GM18858 (cell line): ENCODE measurements around the gene NALCN.
A peak's percentile ranks its signal among the peaks of the same experiment; 100 is the strongest.

ENCODE experiments used
- ATAC-seq: cut with Tn5 transposase; IDR thresholded peaks from one replicate; pipeline ENCODE4 v1.9.1; 2021; ENCODE audit not compliant: unreplicated experiment

NALCN gene

DNA sequence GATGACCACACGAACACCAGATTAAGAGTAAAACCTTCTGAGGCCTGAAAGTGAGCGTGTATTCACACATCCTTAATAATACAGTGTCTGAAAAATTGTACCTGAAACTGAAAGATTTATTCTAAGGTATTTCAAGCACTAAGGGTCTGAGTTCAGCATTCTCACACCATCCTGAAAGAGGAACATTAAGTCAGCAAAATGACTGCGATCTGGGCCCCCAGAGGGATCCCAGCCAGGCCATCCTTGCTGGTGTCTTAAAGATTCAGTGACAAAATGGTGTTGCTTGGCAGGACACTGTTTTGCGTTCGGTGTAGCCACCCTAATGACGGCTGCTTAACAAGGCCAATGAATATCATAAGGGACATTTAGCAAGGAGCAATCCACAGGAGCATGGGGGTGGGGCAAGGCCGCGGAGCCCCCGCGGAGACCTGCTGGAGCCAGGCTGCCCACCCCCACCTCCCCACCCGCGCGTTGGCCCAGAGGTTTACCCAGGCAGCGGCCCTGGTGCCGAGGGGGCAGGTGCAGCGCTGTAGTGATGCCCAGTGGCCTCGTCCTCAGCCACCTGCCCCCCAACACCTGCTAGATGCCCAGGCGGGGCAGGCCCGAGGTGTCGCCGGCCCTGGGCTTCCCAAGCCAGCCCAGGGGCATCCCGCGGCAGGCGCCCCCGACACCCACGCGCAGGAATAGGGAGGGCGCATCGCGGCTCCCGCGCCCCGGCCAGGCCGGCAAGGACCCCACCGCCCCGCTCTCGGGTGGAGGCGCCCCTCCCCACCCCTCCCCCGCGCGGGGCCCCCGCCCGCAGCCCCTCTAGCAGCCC is 742 bp downstream of the NALCN start:
- peak; percentile 72 for ATAC-seq

DNA sequence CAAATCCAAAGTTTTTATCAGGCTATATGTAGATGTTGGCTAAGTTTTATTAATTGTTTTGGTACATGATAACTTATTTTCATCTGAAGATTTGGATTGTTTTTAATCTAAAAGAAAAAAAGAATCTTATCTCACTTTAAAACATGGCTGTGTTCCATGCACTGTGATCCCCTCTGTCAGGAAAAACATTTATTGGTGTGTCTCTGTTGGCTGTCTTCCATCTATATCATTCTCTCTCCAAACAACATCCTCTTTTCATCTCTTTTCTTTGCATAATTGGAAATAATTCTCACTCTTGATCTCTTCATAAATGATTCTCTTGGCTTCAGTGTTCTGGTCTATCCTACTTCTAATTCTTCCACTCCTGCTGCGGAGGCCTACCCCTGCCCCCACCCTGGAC is 4.2 kb downstream of the NALCN start:
- no peak for ATAC-seq

DNA sequence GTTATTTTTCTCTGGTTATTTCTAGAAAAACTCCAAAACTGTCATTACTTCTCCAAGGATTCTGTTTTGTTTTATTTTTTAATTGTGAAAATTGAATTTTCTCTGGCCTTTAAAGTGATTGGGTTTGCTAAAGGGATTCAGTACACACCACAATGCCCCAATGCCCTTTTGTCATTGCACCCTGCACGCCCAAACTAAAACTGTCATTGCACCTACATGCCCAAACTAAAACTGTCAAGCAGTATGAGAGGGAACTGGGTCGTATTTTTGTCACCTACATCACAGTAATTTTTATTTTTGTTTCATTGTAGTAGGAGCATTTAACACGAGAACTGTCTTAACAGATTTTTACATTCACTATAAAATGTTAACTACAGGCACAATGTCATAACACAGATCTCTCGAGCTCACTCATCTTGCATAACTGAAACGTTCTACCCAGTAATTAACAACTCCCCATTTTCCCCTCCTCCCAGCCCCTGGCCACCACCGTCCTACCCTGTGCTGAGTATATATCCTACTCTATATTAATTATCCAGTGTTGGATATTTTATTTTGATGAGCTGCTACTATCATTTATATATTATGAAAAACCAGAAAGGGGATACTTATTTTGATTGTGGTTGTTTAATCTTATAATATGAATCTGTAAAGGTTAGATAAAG is 7.2 kb downstream of the NALCN start:
- no peak for ATAC-seq

DNA sequence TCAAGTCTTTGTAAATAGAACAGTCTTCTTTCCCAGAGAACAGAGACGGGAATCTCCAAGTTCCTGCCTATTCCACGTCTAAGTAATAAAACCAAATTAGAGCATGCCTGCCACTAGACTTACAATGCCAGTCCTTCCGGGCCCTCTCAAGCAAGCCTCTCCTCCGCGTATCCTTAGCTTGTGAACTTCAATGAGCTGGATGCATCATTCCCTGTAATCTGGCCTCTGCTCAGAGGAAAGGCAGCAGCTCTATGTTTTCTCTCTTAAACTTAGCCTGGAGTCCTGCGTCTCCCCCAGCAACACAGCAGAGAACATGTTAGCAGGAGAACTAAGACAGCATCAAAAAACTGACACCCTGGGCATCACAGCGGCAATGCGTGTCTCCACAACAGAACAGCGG is 8.2 kb downstream of the NALCN start:
- ATAC-seq = no peak

DNA sequence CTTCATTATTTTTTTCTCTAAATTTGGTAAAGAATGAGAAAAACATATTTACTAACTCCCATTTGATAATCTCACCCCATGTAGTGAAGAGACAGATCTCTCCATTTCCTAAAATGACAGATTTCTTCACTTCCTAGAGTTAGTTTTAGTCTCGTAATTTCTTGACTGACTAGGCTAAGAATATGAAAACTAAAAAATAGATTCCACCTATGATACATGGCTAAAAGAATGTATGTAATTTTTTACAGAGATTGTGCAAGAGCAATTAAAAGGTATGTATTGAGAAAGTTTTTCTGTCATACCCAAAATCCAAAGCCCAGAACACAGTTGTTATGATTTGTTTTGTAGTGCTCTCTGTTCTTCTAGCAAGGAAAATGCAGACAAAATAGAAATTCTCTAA is 9.5 kb downstream of the NALCN start:
- ATAC-seq = no peak

DNA sequence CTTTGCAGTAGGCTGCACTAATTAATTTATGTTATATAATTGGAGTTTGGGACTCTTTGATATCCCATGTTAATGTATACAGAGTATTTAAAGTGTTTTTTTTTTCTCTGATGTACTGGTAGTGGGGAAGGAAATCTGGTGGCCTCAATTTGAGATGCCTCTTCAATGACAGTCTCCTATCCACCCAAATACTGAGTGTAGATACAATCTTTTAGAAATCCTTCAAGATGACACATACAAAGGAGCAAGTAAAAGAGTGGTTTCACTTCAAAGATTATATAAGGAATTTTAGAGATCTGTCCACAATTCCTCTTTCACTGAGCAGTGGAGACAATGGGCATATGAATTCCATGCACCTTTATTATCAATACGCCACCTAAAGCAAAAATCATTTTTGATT is 15.1 kb downstream of the NALCN start:
- ATAC-seq = no peak

DNA sequence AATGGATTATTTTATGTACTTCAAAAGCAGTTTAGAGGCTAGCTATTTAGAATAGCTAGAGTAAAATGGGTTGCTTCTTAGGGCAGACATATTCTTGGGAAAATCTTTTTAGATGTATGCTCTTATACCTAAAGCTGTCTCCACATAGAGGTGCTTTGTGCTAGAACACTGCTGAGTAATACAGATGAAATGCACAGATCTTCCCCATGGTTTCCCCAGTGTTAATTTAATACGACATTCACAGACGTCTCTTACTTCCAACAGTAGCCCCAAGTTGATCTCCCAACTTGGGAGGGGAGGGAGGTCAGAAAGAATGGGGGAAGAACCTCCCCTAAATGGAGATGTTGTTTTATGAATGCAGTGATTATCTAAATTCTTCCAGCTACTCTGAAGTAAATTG is 16.9 kb downstream of the NALCN start:
- no peak for ATAC-seq

DNA sequence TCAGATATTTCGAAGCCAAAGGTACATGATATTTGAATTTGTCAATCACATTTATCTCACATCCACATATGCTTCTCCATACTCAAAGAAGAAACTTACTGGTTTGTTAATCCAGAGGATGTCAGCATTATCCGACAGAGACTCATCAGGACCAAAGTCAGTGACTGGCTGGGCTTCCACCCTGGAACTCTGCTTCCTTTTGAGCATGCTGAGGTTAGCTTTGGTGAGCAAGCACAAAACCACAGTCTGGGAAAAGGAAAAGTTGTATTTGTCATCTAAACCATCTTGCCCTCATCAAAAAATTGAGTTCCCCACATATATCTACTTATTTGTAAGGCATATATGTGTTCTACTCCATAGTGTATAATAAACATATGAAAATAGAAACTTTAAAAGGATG is 17.4 kb downstream of the NALCN start:
- ATAC-seq = no peak

DNA sequence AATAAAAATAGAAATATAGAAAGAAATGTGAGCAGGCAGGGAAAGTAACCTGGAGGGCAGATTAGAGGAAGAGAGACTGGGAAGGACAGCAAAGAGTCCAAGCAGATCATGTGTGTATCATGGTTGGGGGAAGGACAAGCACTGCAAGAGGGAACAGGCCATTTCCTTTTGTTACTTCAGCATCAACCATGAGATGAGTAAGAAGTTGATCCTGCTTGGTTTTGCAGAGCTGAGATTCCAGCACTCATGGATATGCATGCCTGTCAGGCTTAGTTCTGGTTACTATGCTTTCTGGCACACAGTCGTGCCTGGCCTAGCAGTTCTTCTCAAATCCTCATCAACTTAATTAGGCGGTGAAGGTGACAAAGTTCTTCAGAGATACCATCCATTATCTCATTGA is 18.1 kb downstream of the NALCN start:
- no peak for ATAC-seq

DNA sequence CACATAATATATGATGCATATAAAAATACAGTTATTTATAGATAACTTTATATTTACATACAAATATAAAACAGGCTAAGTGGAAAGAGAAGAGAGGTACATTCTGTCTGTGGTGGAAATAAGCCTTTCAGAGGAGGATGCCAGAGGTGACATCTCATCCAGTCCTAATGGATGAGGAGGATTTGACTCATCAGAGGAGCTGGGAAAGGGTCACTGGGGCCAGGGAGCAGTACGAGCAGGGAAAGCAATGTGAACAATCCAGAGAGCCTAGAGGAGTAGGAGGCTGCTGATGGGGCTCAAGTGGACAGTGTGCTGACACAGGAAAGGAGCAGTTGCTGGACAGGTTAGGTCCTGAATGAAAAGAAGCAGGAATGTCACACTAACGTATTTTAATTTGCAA is 18.6 kb downstream of the NALCN start:
- no peak for ATAC-seq

DNA sequence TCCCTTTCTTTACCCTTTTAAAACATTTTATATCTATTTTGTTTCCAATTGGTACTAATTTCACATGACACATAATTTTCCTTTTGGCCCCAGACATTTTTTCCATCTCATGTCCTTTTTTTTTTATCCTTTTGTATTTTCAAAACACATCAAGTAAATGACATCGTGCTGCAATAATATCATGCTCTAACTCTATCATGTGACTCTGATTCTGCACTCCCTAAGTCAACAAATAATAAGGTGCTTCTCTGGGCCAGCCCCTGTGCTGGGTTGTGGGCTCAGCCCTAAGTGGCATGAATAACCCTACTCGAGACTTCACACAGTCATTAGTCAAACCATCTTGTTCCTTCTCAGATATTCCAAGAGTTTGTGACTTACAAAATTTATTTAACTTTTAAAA is 21.7 kb downstream of the NALCN start:
- no peak for ATAC-seq

DNA sequence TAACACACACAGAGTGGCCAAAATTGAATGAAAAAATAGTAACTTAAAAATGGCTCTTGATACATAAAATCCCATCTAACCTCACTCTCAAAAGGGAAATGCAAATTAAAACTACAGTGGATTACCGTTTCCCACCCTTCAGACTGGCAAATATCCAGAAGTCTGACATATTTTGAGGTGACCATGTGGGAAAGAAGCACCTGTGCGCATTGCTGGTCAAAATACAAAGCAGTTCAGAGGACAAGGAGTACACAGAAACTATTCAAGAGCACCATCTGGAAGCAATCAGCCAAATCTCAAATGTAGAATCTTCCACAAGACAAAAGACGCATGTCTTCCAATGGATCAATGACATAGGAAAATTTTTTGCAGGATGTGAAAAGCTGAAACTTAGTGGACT is 23.2 kb downstream of the NALCN start:
- ATAC-seq = no peak

DNA sequence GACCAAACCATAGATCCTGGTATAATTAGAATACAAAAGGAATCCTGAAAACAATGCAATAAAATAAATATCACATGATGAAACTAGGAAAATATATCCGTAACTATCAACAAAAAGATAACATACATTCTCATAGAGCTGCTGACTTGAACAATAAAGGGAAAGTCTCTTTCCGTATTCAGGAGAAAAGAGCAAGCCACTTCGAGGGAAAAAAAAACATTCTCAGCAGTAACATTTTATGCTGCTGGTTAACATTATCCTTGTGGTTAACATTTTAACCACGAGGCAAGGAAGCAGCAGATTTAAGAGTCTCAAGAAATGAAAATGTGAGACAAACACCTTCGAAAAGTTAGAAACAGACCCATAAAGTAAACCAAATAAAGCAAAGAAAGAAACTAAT is 25.8 kb downstream of the NALCN start:
- no peak for ATAC-seq

DNA sequence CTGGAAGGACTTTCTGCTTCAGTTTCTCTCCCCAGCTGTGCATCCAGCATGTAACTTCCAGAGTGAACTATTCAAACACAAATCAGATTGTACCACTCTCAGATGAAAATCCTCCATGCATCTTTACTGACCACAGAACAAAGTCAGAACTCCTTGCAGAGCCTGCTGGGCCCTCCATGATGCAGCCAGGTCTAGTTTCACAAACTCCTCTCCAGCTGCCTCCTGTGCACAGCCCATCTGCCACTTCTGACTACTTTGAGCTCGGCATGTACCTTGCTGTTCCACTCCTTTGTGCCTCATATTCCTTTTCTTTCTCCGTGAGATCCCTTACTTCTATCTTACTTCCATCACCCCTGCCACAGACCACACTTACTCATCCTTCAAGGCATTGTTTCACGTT is 31.4 kb downstream of the NALCN start:
- no peak for ATAC-seq

DNA sequence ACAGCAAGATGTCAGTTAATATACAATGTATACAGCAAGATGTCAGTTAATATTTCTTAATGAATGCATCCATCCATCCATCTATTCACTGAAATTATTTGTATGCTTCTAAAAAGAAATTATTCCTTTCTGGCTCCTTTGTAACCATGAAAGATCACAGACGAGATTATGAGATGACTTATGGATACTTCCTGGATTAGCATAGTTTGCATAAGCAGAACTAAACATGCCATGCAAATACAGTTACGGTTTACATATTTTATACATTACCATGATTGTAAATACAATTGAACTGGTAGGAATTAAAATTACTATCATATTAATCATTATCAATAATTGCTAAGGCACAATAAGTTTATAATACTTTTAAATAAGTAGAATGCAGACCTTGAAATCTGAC is 32.7 kb downstream of the NALCN start:
- ATAC-seq = no peak

DNA sequence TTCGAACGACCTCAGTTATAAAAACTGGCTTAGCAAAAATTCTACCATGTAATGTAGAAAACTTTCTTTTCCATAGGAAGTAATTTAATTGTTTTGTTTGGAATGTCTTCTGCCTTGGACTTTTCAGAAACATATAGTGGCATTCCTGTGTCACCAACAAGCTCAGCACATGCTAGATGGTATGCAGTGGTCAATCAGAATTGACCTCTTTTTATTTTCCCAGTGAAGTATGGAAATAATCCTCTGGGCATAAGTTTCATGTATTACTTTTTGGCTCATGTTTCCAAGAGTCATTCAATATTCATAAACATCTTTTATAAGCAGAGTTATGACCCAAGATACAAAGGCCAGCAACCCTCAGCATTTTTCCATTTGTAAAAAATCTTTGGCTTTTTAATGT is 33.6 kb downstream of the NALCN start:
- no peak for ATAC-seq

DNA sequence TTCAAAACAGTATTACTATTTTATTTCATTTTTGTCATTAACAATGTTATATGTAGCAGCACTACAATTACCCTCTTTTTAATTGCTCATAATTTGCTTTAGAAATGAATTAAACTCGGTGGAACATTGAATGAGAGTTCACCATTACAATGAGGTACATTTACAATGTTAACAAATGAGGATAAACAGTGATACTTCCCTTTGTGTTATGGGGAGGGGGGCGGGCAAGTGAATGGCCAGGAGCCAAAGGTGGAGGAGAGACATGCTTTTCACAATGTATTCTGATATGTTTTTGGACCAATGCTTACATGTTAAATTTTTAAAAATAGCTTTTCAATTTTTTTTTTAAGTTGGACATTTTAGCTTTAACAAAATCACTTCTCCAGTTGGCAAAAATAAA is 34.2 kb downstream of the NALCN start:
- ATAC-seq = no peak

DNA sequence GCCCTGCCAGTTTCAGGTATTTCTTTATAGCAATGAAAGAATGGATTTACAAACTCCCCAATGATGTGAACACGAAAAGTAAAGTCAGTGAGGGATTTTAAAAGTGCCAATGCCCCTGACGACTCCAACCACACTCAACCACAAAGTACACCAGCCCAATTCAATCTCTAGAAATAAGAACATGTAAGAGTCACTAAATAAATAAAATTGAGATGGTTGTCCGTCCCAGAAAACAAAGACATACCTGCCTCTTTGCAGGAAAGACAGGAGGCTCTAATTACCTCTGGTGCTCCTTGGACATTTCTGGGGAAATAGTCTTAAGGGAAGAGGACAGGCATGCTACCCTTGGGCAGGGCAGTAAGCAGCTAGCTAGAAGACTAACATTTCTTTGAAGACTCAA is 55.8 kb downstream of the NALCN start:
- no peak for ATAC-seq

DNA sequence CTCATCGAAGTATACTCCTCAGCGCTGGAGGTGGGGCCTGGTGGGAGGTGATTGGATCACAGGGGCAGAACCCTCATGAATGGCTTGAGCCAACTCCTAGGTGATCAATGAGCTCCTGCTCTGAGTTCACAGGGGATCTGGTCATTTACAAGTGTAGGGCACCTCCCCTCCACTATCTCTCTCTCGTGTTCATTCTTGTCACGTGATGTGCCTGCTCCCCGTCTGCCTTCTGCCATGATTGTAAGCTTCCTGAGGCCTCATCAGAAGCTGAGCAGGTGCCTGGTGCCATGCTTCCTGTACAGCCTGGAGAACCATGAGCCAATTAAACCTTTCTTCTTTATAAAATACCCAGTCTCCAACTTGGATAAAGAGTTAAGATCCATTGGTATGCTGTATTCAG is 61.4 kb downstream of the NALCN start:
- no peak for ATAC-seq

DNA sequence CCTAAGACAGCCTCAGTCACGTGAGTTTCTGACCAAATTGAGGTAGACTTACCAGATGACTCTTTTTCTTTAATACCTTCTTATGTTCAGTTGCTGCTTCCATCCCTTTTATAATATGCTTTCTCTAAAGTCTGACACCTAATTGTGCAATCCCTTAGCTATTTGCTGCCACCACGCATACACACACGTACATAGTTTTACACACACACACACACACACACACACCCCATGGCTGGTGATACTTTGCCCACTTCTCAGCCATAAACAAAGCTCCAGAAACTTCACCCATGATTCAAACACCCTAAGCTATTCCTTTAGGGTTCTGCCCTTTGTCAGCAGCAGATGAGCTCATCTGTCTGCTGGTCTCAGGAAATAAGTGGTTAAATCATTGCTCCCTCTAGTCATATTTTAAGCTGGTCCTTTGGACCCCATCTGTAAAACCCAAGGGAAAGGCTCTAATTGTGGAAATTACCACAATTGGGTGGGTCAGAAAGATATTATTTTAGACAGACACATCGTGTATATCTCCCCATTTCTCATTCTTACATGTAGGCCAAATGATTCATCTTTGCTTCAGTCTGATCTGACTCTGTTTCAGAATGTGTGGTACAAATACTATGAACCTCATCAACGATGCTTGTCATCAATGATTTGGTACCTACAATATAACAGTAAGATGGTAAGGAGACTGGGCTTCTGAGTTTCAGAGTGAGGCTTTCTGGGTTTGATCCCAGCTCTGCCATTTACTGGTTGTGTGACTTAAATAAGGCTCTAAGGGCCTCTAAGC is 69.2 kb downstream of the NALCN start:
- no peak for ATAC-seq

DNA sequence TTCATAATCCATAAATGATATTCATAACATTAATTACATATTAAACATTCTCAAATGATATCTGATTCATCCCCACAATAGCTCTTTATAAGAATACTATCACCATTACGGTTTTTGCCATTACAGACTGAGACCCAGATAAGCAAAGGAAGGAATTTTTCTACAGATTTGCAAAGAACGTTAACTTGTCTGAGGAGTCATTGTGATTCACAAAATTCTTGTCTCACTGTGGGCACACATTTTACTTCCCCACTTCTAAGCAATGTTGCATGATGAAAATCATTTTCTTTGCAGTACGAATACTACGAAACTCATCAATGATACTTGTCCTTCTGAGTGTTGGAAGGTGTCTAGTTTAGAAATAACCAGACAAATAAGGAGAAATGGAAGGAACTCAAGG is 70.1 kb downstream of the NALCN start:
- ATAC-seq = no peak

DNA sequence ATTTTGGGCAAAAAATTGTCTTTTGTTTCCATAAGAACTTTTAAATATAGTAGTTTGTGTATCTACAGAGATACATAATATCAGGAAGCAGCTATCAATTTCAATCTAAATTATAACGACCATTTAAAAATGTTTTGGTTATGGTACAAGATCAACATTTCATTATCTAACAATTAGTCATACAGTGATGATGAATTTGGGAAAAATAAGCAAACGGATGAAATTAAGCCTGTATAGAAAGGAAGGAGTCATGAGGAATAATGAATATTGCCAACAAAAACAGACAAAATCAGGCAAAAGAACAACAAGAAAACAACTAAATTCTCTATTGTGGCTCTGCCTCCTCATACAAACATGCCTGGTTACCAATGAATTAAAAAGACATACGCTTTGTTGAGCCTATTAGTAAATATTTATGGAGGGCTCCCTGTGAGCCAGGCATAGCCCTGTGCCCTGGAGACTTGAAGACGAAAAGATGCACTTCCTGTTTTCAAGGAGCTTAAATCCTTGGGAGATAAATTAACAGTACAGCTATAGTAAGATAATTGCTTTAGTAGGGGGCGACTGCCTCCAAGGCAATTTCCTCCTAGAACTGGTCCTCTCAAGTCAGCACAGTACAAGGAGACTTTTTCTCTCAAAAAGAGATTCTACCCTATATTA is 73.0 kb downstream of the NALCN start:
- no peak for ATAC-seq
